Stimulated activated CD8-positive, alpha-beta memory T cell treated with anti-CD3 and anti-CD28 coated beads, Interleukin-4, amount 100 ng/mL, for 4 hours (primary cell): ENCODE results near the gene ERBB4.
"Not testable (repeated sequence)": the region's sequence is repeated elsewhere in the genome, so short reads cannot be mapped to it uniquely, and the experiment has no call there.

Experiments used
- DNase-seq, 2 donors: peaks; one replicate each; pipeline ENCODE4 v3.0.0-alpha.2; 2020; ENCODE audit warnings: low read depth in 2 of 2, low spot score in 1 of 2

The ERBB4 gene

GRCh38 chr2:212015588-212015987 is 523.0 kb downstream of the ERBB4 start:
- no peak for DNase-seq

GRCh38 chr2:212013626-212014025 is 525.0 kb downstream of the ERBB4 start:
- no peak for DNase-seq

- DNase-seq, result not testable (repeated sequence)
Measured at GRCh38 chr2:212010305-212010704, 528.3 kb downstream of the ERBB4 start.

GRCh38 chr2:212007972-212008371 is 530.6 kb downstream of the ERBB4 start:
- no peak for DNase-seq

- no peak for DNase-seq
Measured at GRCh38 chr2:212005085-212005671, 533.4 kb downstream of the ERBB4 start.

- DNase-seq, result no peak
Measured at GRCh38 chr2:212001325-212001724, 537.3 kb downstream of the ERBB4 start.

GRCh38 chr2:211996857-211997256 is 541.7 kb downstream of the ERBB4 start:
- DNase-seq, result no peak

- no peak for DNase-seq
Measured at GRCh38 chr2:211994806-211995205, 543.8 kb downstream of the ERBB4 start.

- no peak for DNase-seq
Measured at GRCh38 chr2:211990335-211990734, 548.3 kb downstream of the ERBB4 start.

GRCh38 chr2:211986313-211986712 is 552.3 kb downstream of the ERBB4 start:
- no peak for DNase-seq

- no peak for DNase-seq
Measured at GRCh38 chr2:211985393-211985792, 553.2 kb downstream of the ERBB4 start.

- no peak for DNase-seq
Measured at GRCh38 chr2:211982162-211982561, 556.4 kb downstream of the ERBB4 start.

- no peak for DNase-seq
Measured at GRCh38 chr2:211981451-211981850, 557.2 kb downstream of the ERBB4 start.

GRCh38 chr2:211976076-211976475 is 562.5 kb downstream of the ERBB4 start:
- DNase-seq, result no peak

- no peak for DNase-seq
Measured at GRCh38 chr2:211967234-211967633, 571.4 kb downstream of the ERBB4 start.

GRCh38 chr2:211963969-211964368 is 574.6 kb downstream of the ERBB4 start:
- no peak for DNase-seq

- DNase-seq, result no peak
Measured at GRCh38 chr2:211957799-211958198, 580.8 kb downstream of the ERBB4 start.

GRCh38 chr2:211955648-211956047 is 583.0 kb downstream of the ERBB4 start:
- no peak for DNase-seq

- DNase-seq, result no peak
Measured at GRCh38 chr2:211948932-211949331, 589.7 kb downstream of the ERBB4 start.

GRCh38 chr2:211946960-211947359 is 591.6 kb downstream of the ERBB4 start:
- no peak for DNase-seq

- DNase-seq, result no peak
Measured at GRCh38 chr2:211944572-211944971, 594.0 kb downstream of the ERBB4 start.

GRCh38 chr2:211942153-211942552 is 596.4 kb downstream of the ERBB4 start:
- DNase-seq, result no peak

- DNase-seq, result no peak
Measured at GRCh38 chr2:211941216-211941747, 597.3 kb downstream of the ERBB4 start.
